ENCODE data around the gene CDH2. TPM values are rescaled to one million over a fixed set of nuclear protein-coding genes. Genes with fewer than 3 reads are reported as not detected.

CDH2 gene
- total and polyA plus RNA-seq, 7 donors, result under 0.01 to 8.2 (median 5.6) TPM; not detected in 1

GRCh38 chr18:27969206-27969605 lies 207.7 kb downstream of the CDH2 start:
- no peaks in the 10 kb centered on the region for H3K36me3 ChIP-seq
- H3K27ac ChIP-seq, result no peak overlapping the region
- H3K4me1 ChIP-seq, result no peaks in the 10 kb centered on the region
- H3K27me3 ChIP-seq, result no peaks in the 10 kb centered on the region
- H3K9me3 ChIP-seq, result no peaks in the 10 kb centered on the region
- intact Hi-C loops (cut with DNase I), result no loop called here
- 85 to 90% methylated on average over 1 of the region's 1 CpG for WGBS, 2 donors
- no peak overlapping the region for H3K4me3 ChIP-seq
- DNase-seq, result no peak
- TF ChIP-seq EP300 (IDR thresholded peaks at IDR 0.05), result no peak
- TF ChIP-seq POLR2AphosphoS5 (IDR thresholded peaks at IDR 0.05), result no peak
- TF ChIP-seq POLR2A (IDR thresholded peaks at IDR 0.05), result no peak
- TF ChIP-seq, protein P1, sequence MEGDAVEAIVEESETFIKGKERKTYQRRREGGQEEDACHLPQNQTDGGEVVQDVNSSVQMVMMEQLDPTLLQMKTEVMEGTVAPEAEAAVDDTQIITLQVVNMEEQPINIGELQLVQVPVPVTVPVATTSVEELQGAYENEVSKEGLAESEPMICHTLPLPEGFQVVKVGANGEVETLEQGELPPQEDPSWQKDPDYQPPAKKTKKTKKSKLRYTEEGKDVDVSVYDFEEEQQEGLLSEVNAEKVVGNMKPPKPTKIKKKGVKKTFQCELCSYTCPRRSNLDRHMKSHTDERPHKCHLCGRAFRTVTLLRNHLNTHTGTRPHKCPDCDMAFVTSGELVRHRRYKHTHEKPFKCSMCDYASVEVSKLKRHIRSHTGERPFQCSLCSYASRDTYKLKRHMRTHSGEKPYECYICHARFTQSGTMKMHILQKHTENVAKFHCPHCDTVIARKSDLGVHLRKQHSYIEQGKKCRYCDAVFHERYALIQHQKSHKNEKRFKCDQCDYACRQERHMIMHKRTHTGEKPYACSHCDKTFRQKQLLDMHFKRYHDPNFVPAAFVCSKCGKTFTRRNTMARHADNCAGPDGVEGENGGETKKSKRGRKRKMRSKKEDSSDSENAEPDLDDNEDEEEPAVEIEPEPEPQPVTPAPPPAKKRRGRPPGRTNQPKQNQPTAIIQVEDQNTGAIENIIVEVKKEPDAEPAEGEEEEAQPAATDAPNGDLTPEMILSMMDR (IDR thresholded peaks at IDR 0.05), result no peak

- Histone ChIP-seq H3K27me3 (no peaks in the 10 kb centered on the region), H3K36me3 (no peaks in the 10 kb centered on the region), H3K27ac (no peak overlapping the region), H3K4me3 (no peak overlapping the region), H3K4me1 (no peaks in the 10 kb centered on the region), H3K9me3 (no peaks in the 10 kb centered on the region)
- 30 to 51% methylated on average over 4 of the region's 4 CpGs for WGBS, 2 donors
- intact Hi-C loops (cut with DNase I), result no loop called here
- DNase-seq, result no peak
- no peak for TF ChIP-seq EP300 (IDR thresholded peaks at IDR 0.05)
- TF ChIP-seq POLR2A (IDR thresholded peaks at IDR 0.05), result no peak
- TF ChIP-seq, protein P1 (IDR thresholded peaks at IDR 0.05), result no peak
- no peak for TF ChIP-seq POLR2AphosphoS5 (IDR thresholded peaks at IDR 0.05)
Observed at GRCh38 chr18:27967913-27968824, 208.8 kb downstream of the CDH2 start.

DNA sequence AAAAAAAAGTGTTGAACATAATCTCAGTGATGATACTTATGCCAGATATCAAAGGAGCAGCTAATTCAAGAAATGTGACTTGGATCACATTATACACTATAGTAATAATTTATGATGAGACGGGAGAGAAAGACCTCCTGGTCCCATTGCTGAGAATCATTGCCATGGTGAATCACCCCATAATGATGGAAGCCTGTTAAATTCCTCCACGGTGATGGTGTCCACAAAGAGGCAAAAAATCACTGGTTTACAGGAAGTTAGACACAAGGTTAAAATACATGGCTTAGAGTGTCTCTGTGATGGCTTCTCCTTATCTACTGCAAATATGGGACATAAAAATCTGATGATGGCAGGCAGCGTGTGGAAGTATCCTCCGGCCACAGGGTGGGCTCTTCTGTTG lies 210.0 kb downstream of the CDH2 start:
- no peaks in the 10 kb centered on the region for H3K36me3 ChIP-seq
- no peak overlapping the region for H3K4me3 ChIP-seq
- H3K27me3 ChIP-seq, result no peaks in the 10 kb centered on the region
- no peak overlapping the region for H3K27ac ChIP-seq
- H3K4me1 ChIP-seq, result no peaks in the 10 kb centered on the region
- TF ChIP-seq EP300 (IDR thresholded peaks at IDR 0.05), result no peak
- no peak for TF ChIP-seq POLR2A (IDR thresholded peaks at IDR 0.05)
- no peak for TF ChIP-seq POLR2AphosphoS5 (IDR thresholded peaks at IDR 0.05)
- TF ChIP-seq, protein P1 (IDR thresholded peaks at IDR 0.05), result no peak
- no peaks in the 10 kb centered on the region for H3K9me3 ChIP-seq
- WGBS, 2 donors, result 78 to 87% methylated on average over 4 of the region's 4 CpGs
- DNase-seq, result no peak
- intact Hi-C loops (cut with DNase I), result no loop called here

DNA sequence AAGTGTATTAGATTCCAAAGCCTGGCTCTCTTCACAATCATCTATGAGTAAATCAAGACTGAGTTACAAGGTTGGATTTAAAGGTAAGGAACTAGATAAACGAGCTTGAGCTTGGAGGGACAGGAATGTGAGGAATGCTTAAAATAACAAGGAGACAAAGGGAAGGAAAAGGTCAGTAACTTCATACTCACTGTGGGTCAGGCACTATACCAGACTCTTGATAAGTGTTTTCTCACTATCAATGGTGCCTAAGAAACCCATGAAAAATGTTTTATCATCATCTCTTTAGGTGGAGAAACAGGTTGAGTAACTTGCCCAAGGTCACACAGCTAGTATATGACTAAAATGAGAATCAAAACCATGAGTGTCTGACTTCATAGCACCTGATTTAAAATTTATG lies 212.1 kb downstream of the CDH2 start:
- Histone ChIP-seq H3K4me3 (no peak overlapping the region), H3K27ac (no peak overlapping the region), H3K36me3 (no peaks in the 10 kb centered on the region), H3K27me3 (no peaks in the 10 kb centered on the region), H3K4me1 (no peaks in the 10 kb centered on the region), H3K9me3 (no peaks in the 10 kb centered on the region)
- intact Hi-C loops (cut with DNase I), result no loop called here
- WGBS, 2 donors, result 10 to 40% methylated on average over 1 of the region's 1 CpG
- DNase-seq, result no peak
- no peak for TF ChIP-seq POLR2A (IDR thresholded peaks at IDR 0.05)
- TF ChIP-seq EP300 (IDR thresholded peaks at IDR 0.05), result no peak
- no peak for TF ChIP-seq POLR2AphosphoS5 (IDR thresholded peaks at IDR 0.05)
- TF ChIP-seq, protein P1 (IDR thresholded peaks at IDR 0.05), result no peak
